ENCODE measurements around the gene PERCC1.
"Not testable (repeated sequence)": the region's sequence is repeated elsewhere in the genome, so short reads cannot be mapped to it uniquely, and the experiment has no call there.

The PERCC1 gene

DNA sequence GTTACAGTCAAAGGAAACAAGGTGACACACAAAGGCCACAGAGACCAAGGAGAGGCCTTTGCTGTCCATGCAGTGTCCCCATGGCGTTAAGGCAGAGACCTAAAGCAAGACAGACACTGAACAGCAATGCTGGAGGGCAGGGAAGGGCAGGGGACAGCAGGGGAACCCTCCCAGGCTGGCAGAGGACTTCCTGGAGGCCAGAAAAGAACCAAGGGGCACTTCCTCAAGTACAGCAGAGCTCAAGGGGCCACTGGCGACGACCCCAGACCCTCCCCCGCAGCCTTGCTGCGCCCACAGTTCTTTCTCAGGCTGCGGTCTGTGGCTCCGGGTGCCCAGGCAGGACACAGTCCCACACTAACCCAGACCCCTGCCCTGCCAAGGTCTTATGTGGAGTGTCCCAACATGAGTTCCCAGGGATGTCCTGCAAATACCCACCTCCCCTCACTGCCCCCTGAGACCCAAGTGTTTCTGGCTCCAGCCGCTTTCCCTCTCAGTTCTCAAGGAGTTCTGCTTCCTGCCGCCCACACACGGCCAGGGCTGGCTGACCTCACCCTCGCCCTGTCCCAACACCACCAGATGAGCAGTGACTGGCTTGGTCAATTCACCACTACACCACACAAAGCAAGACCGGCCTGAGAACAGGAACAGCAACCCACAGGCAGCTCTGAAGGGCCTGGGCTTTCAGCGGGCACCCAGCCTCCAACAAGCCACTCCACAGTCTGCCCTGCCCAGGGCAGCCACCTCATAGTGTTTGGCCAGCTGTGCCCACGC lies 39.8 kb downstream of the PERCC1 start:
- no peak for DNase-seq

DNA sequence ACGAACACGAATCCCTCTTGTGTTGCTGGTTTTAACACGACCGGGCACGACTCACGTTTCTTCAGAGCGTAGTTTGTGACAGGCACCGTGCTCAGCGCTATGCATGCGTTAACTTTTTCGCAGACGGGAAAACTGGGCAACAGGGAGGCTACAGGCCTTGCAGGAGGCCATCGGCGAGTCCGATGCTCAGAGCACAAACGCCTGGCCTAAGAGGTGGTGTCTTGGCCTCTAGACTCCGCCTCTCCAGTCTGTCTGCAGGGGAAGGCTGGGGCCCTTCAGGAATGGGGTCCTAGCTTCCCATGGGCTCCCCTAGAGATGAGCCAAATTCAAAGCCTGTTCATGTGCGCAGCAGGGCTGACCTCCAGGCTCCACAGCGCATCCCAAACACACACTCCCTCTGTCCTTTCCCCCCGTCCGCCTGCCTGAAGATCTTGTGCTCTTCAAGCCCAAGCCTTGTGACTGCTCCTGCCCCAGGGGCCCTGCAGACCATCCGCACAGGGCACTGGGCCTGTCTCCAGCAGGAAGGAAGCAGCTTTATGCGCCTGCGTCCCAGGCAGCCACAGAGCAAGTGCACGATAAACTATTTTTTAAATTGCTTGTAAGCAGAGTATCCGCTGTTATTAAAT lies 40.8 kb downstream of the PERCC1 start:
- no peak for DNase-seq

DNA sequence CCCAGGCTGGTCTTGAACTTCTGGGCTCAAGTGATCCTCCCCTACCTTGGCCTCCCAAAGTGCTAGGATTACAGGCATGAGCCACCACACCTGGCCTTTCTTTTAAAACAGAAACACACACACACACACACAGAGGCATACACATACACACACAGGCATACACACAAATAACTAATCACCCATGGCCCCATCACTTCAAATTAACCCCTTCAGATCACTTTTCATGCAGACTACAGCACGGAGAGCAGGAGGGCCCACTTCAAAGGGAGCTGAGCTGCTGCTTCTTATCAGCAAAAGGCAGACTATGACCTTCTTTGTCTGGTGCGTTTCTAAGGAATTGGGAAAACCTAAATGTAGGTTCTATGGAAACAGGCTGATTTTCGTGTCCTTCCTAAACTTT lies 42.1 kb downstream of the PERCC1 start:
- no peak for DNase-seq

DNA sequence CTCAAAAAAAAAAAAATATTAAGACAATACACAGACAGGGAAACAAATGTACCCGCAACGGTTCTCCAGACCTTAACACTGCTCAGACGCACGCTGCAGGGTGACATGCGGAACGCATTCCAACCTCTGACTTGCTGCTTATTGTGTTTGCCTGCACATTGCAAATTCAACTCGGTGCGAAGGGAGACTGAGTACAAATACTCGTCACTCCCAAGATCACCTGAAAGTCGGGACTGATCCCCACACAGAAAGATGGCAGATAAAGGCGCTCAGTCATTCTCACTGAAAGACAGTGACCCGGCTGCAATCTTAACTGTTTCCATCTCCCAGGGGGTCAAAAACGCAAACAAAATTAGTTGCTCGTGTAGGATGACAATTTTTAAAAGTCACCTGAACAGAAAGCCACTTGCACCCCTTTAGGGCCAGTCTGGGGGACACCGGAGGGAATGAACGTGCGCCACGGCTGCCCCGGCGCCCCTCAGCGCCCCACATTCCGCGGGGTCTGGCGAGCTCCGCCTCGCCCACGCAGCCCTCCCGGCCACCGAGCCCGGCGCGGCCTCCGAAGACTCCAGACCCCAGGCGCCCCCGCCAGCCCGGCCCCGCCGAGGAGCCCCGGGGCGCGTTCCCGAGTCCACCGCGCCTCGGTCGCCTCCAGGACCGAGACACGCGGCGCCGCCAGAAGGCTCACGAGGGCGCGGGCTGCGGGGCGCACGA lies 43.4 kb downstream of the PERCC1 start:
- DNase-seq = no peak

DNA sequence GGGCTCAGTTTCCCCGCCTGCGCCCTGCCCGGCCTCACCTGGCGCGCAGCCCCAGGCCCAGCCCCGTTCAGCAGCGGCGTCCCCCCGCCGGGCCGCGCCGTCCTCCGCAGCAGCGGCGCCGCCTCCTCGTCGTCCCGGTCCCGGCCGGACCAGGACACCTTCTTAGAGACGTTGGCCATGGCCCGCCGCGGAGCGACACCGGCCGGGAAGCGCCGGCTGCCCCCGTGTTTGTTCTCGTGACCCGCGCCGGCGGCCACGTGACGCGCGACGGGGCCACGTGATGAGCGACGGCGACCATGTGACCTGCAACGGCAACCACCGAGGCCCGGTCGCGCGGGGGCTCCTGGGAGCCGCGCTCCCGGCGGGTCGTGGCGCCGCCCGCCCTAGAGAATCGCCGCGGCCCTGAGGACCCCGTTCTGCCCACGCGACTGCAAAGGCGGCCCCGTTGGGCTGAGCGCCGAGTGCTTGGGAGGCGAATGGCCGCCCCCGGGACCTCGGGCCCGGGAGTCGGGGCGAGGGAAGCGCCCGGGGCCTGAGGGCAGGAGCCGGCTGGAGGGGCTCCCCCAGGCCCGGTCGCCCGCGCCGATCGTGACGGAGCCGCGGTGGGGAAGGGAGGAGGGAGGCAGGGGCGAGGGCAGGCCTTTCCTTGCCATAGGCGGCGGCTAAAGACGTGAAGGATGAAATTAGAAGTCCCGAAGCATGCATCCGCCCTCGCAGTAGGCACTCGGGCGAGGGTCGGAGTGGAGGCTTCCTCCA lies 44.1 kb downstream of the PERCC1 start, which contains the start of gene CLCN7:
Gene CLCN7 (minus strand): TSS at position 233 of the 756 bp plus-strand sequence. CDS start 54 bp downstream, at position 179.
- peak; percentile 66 to 81 for DNase-seq

DNA sequence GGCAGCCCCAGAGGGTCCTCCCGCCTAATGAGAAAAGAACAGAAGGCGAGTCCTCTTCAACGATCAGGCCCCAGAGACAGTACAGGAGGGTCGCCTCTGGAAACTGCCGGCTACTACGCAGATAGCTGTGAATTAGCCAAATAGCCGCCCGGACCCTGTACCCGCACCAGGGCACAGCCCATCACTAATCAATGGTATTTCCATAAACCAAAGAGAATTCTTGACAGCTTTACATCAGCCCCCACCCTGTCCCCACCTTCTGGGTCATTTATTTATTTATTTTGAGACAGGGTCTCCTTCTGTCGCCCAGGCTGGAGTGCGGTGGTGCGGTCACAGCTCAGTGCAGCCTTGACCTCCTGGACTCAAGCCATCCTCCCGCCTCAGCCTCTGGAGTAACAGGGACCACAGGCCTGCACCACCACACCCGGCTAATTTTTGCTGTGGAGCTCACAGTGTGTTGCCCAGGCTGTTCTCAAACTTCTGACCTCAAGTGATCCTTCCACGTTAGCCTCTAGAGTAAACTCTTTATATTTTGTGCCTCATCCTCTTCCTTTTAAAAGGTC lies 44.8 kb downstream of the PERCC1 start:
- DNase-seq = no peak

DNA sequence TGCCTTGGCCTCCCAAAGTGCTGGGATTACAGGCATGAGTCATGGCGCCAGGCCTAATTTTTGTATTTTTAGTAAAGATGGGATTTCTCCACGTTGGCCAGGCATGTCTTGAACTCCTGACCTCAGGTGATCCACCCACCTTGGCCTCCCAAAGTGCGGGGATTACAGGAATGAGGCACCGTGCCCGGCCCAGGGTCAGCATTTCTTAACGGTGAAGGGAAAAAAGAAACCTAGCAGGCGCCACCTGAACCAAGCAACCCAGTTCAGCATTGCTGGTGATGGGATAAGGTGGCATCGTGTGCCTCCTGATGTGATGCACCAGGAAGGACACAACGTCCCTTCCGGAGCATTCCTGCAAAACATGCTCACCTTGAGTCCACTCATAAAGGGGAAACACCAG lies 46.2 kb downstream of the PERCC1 start:
- DNase-seq = no peak

DNA sequence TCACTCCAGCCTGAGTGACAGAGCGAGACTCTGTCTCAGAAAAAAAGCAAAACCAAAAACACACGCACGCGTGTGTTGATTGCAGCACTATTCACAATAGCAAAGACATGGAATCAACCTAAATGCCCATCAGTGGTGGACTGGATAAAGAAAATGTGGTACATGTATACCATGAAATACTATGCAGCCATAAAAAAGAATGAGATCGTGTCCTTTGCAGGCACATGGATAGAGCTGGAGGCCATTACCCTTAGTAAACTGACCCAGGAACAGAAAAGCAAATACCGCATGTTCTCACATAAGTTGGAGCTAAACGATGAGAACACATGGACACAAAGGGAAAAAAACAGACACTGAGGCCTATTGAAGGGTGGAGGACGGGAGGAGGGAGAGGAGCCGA lies 48.1 kb downstream of the PERCC1 start:
- DNase-seq = not testable (repeated sequence)

DNA sequence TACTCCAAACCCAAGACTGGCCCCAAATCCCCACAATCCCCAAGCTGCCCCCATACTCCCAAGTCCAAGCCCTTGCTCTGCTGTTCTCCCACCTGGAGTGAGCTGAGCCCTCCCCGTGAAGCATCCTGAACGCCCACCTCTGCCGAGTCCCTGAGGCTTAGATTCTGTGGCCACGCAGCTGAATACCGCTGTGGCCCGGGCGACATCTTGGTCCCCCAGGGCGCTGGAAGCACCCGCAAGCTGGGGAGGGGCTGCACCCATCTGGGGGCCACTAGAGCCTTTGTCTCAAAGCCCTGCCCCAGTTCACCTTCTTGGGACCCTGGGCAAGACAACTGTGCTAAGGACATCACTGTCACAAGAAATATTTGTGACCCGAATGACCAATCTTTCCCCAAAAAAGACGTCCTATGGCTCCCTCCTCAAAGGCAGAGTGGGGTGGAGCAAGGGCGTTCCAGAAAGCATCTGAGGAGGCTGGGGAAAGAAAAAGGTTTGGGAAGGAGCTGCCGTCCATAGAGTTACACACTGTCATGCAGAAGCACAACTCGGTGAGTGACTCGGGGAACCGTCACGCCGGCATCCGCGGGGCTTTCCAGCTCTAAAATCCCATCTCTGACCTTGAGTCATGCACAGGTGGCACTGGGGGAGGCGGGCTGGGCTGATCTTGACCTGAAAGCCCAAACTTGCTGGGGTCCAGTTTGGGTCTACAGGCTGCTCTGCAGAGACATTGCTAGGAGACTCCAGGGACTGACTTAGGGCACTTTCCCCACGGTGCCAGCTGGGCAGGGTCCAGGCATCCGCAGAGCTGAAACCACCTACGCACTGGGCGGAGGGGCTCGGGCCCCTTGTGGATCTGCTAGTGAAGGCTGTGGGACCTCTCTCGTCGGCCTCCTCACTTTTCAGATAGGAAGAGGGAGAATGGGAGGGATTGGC lies 51.3 kb downstream of the PERCC1 start:
- DNase-seq = no peak

Measured in NCI-H2081 (cell line).